GM10847 (cell line): ENCODE data around the gene NFATC1.

ENCODE experiments used
- POLR2A ChIP-seq: IDR thresholded peaks from 2 replicates; pipeline ENCODE4 v1.6.1; 2011; ENCODE audit not compliant: insufficient read length; ENCODE audit errors: extremely low read depth

NFATC1 gene

GRCh38 chr18:79543861-79544385, 148.2 kb downstream of the NFATC1 start:
- TF ChIP-seq POLR2A = no peak

GRCh38 chr18:79544386-79544963, 148.7 kb downstream of the NFATC1 start:
- no peak for TF ChIP-seq POLR2A

- no peak for TF ChIP-seq POLR2A
Observed at GRCh38 chr18:79545255-79545654, 149.5 kb downstream of the NFATC1 start.

- TF ChIP-seq POLR2A = no peak
Observed at GRCh38 chr18:79545736-79546171, 150.0 kb downstream of the NFATC1 start.

- TF ChIP-seq POLR2A = no peak
Observed at GRCh38 chr18:79546781-79547272, 151.1 kb downstream of the NFATC1 start.

GRCh38 chr18:79547413-79548076, 151.8 kb downstream of the NFATC1 start:
- TF ChIP-seq POLR2A = no peak

- no peak for TF ChIP-seq POLR2A
Observed at GRCh38 chr18:79548077-79548450, 152.3 kb downstream of the NFATC1 start.

GRCh38 chr18:79548621-79548985, 152.9 kb downstream of the NFATC1 start:
- no peak for TF ChIP-seq POLR2A

GRCh38 chr18:79548986-79549637, 153.4 kb downstream of the NFATC1 start:
- TF ChIP-seq POLR2A = no peak

GRCh38 chr18:79549638-79550000, 153.9 kb downstream of the NFATC1 start:
- no peak for TF ChIP-seq POLR2A

- TF ChIP-seq POLR2A = no peak
Observed at GRCh38 chr18:79552140-79552631, 156.5 kb downstream of the NFATC1 start.

GRCh38 chr18:79552696-79553095, 157.0 kb downstream of the NFATC1 start:
- TF ChIP-seq POLR2A = no peak

- no peak for TF ChIP-seq POLR2A
Observed at GRCh38 chr18:79553154-79553553, 157.4 kb downstream of the NFATC1 start.

- no peak for TF ChIP-seq POLR2A
Observed at GRCh38 chr18:79553696-79554095, 158.0 kb downstream of the NFATC1 start.

- TF ChIP-seq POLR2A = no peak
Observed at GRCh38 chr18:79554321-79554720, 158.6 kb downstream of the NFATC1 start.

GRCh38 chr18:79554945-79555645, 159.4 kb downstream of the NFATC1 start:
- no peak for TF ChIP-seq POLR2A

- TF ChIP-seq POLR2A = no peak
Observed at GRCh38 chr18:79555885-79556284, 160.2 kb downstream of the NFATC1 start.
